Calu3 (cell line): ENCODE results near the gene KRT78. TPM values are rescaled to one million over a fixed set of nuclear protein-coding genes. Genes with fewer than 3 reads are reported as not detected.

Experiments used
- BruUV-seq: library from RNA; stranded (reverse); fragments of 400-500 nt; replicated peaks from 2 replicates; lab custom pipeline; 2021; lab: Mats Ljungman, UMichigan
- CTCF ChIA-PET: fragments of 300-600 bp; sonication (Branson Sonifier 250); formaldehyde crosslinking; loops from one replicate; lab custom pipeline; 2022; ENCODE audit warnings: antibody characterized with exemption; lab: Charles Lee
- DNase-seq: peaks from one replicate; pipeline ENCODE4 v3.0.0; 2022
- H3K27ac Mint-ChIP-seq: one replicate; pipeline ENCODE4 v1.8.0; 2022; ENCODE audit warnings: mixed read lengths; ENCODE audit not compliant: unreplicated experiment
- H3K27me3 Mint-ChIP-seq: one replicate; pipeline ENCODE4 v1.8.0; 2022; ENCODE audit warnings: mixed read lengths; ENCODE audit not compliant: unreplicated experiment
- H3K36me3 Mint-ChIP-seq: one replicate; pipeline ENCODE4 v1.8.0; 2022; ENCODE audit warnings: mild to moderate bottlenecking, moderate library complexity, mixed read lengths; ENCODE audit not compliant: insufficient read depth, unreplicated experiment
- H3K4me1 Mint-ChIP-seq: one replicate; pipeline ENCODE4 v1.8.0; 2022; ENCODE audit warnings: mild to moderate bottlenecking, low read depth, mixed read lengths; ENCODE audit not compliant: unreplicated experiment
- H3K4me3 Mint-ChIP-seq: one replicate; pipeline ENCODE4 v1.8.0; 2022; ENCODE audit warnings: mild to moderate bottlenecking, low read depth, moderate library complexity, mixed read lengths; ENCODE audit not compliant: unreplicated experiment
- H3K9me3 Mint-ChIP-seq: one replicate; pipeline ENCODE4 v1.8.0; 2022; ENCODE audit warnings: low read depth, mixed read lengths; ENCODE audit not compliant: unreplicated experiment
- intact Hi-C: fragments of 100-400 bp; cut with micrococcal nuclease; formaldehyde crosslinking; loops from one replicate; pipeline ENCODE4 v1.10.0; 2022; ENCODE audit not compliant: unreplicated experiment
- total RNA-seq: library from RNA; stranded (reverse); gene quantifications from 2 replicates; pipeline ENCODE4 v1.2.3, GENCODE V29; 2022
- TF ChIP-seq, protein P1 (sequence below): fragments of 200-600 bp; IDR thresholded peaks from one replicate; pipeline ENCODE4 v1.8.0; 2022; ENCODE audit warnings: antibody characterized with exemption; ENCODE audit not compliant: unreplicated experiment

Gene KRT78
- total RNA-seq, 1 experiment from 2014 or later: 0.59 TPM

DNA sequence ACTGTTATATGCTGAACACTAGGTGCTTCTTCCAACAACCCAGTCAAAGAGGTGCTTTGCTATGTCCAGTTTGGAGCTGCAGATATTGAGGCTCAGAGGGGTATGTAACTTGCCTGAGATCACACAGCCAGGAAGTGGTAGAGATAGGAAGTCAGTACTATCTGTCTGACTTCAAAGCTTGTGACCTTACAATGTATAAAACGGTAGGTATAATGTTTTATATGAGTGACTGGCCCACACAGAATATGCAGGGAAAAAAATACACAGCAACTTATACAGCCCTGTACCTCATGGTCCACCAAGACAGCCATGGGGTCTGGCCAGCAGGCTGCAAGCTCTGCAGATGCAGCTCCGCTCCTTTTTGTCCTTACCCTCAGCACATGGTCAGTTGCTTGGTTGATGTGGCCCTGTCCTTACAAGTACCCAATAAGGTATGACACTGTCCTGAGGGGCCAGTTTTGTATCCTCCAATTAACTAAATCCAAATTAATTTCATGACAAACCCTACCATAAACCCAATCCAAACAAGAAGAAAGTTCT, 31.0 kb downstream of the KRT78 start:
- DNase-seq: no peak
- Mint-ChIP-seq H3K27me3 (peaks cover 46% of the 10 kb centered on the region), H3K9me3 (no peaks in the 10 kb centered on the region), H3K36me3 (no peaks in the 10 kb centered on the region), H3K4me3 (no peak overlapping the region), H3K27ac (no peak overlapping the region), H3K4me1 (peaks cover 19% of the 10 kb centered on the region)
- intact Hi-C loops: no loop called here
- BruUV-seq: no TSS peak
- TF ChIP-seq, protein P1, sequence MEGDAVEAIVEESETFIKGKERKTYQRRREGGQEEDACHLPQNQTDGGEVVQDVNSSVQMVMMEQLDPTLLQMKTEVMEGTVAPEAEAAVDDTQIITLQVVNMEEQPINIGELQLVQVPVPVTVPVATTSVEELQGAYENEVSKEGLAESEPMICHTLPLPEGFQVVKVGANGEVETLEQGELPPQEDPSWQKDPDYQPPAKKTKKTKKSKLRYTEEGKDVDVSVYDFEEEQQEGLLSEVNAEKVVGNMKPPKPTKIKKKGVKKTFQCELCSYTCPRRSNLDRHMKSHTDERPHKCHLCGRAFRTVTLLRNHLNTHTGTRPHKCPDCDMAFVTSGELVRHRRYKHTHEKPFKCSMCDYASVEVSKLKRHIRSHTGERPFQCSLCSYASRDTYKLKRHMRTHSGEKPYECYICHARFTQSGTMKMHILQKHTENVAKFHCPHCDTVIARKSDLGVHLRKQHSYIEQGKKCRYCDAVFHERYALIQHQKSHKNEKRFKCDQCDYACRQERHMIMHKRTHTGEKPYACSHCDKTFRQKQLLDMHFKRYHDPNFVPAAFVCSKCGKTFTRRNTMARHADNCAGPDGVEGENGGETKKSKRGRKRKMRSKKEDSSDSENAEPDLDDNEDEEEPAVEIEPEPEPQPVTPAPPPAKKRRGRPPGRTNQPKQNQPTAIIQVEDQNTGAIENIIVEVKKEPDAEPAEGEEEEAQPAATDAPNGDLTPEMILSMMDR: no peak
- CTCF ChIA-PET: no interaction called here

DNA sequence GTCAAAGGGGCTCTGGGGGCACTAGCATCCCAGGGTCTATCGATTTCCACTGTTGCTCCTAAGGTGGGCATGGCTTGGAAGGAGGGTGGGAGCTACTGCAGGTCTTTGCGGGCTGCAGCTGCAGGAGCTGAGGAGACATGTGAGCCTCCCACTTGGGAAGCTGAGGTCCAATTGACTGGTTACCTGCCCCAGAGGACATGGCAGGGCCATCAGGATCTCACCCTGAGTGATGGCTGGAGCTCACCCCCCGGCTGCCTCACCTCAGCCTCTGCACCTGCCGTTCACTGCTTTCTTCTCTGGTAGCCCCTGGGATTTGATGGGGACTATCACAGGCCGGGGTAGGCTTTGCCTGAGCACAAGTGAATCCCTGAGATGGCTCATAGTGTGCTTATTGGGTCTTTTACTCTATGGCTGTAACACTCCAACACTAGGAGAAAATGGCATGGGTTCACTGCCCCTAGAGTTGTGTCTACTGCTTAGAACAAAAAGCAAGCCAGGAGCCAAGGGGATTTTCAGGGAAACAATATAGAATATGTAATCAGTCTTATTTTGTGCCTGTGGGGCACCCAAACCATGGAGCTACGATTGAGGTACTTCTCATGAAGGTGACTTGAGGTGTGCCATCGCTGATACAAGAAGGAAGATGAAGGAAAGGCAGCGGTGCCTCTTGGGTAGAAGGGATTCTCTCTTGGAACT, 31.6 kb downstream of the KRT78 start:
- Mint-ChIP-seq H3K36me3 (no peaks in the 10 kb centered on the region), H3K27me3 (peaks cover 46% of the 10 kb centered on the region), H3K4me3 (no peak overlapping the region), H3K27ac (no peak overlapping the region), H3K4me1 (peaks cover 13% of the 10 kb centered on the region), H3K9me3 (no peaks in the 10 kb centered on the region)
- CTCF ChIA-PET: no interaction called here
- intact Hi-C loops: no loop called here
- TF ChIP-seq, protein P1: no peak
- no TSS peak for BruUV-seq
- no peak for DNase-seq

DNA sequence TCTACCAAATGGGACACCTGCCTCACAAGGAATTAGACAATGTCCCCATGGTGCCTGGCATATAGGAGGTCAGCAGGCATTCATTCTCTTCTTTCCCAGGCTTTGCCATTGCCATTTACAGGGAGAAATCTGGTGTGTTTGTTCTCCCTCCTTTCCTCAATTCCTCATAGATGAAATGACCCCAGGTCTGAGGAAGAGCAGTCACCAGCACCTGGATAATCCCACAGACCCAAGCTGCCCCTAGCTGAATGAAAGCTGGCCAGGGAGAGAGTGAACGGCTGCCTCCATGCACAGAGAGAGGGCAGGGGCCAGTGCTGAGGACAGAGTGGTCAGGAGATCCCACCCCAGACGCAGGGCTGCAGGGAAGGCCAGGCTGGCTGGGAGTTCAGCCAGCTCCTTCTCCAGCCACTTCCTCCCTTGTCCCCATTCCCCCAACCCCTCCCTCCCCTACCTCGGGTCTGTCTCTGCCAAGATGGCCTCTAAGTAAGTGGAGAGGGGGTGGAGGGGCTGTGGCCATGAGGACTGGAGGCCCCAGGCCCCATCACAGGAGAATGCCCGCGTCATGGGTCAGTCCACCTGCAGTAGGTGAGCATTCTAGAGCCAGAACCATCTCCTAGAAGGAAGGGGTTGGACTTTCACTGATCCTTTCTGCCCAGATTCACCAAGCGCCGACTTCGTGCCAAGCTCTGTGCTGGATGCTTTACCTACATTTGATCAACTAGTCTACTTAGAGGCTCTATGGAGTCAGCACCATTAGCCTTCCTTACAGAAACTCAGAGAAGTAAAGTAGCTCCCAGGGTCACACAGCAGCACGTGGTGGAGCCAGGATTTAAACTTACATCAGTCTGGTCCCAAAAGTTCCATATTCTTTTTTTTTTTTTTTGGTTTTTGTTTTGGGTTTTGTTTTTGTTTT, 32.9 kb downstream of the KRT78 start:
- Mint-ChIP-seq H3K27me3 (peaks cover 46% of the 10 kb centered on the region), H3K4me3 (no peak overlapping the region), H3K9me3 (no peaks in the 10 kb centered on the region), H3K4me1 (peaks cover 8% of the 10 kb centered on the region), H3K27ac (no peak overlapping the region), H3K36me3 (no peaks in the 10 kb centered on the region)
- intact Hi-C loops: no loop called here
- CTCF ChIA-PET: no interaction called here
- TF ChIP-seq, protein P1: no peak
- DNase-seq: no peak
- BruUV-seq: no TSS peak

DNA sequence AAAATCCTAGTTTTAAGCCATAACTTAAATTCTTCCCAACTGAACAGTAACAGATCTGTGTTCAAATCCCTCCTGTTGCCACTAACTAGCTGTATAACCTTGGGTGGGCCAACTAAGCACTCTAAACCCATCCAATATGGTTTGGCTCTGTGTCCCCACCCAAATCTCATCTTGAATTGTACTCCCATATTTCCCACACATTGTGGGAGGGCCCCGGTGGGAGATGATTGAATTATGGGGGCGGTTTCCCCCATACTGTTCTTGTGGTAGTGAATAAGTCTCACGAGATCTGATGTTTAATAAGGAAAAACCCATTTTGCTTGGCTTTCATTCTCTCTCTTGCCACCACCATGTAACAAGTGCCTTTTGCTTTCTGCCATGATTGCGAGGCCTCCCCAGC, 33.6 kb downstream of the KRT78 start:
- CTCF ChIA-PET: no interaction called here
- Mint-ChIP-seq H3K27ac (no peak overlapping the region), H3K9me3 (no peaks in the 10 kb centered on the region), H3K4me3 (no peak overlapping the region), H3K27me3 (peaks cover 46% of the 10 kb centered on the region), H3K4me1 (peaks cover 8% of the 10 kb centered on the region), H3K36me3 (no peaks in the 10 kb centered on the region)
- TF ChIP-seq, protein P1: no peak
- no peak for DNase-seq
- intact Hi-C loops: no loop called here
- BruUV-seq: no TSS peak
